ENCODE measurements around the gene CLDN17.

Gene CLDN17

DNA sequence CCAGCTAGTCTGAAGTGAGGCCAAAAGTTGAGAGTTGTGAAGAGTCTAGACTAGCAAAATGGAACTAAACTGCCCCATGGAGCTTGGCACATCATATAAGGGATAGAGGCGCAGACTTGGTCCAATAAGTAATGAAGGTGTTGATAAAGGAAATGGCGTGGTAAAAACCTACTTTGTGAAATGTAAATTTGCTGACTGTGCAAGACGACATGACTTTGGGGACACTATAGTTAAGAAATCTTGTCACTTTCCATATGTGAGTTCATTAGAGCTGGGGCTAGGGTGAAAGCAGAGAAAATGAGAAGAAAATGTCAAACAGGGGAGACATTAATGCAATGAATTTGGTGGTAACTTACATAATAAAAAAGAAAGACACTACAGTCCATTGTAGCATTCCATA, 50.1 kb downstream of the CLDN17 start:
- no peak for DNase-seq

Data from activated T-cell treated with anti-CD3 and anti-CD28 coated beads, Interleukin-2, amount 50 U/mL, for 1 hour (primary cell).